Prostate gland (tissue), 2 donors: ENCODE measurements around the gene ITGB4. TPM values are rescaled to one million over a fixed set of nuclear protein-coding genes. Genes with fewer than 3 reads are reported as not detected.

Experiments used
- DNase-seq: peaks from one replicate; pipeline ENCODE4 v3.0.0-alpha.2; 2019; ENCODE audit warnings: low spot score
- H3K27ac ChIP-seq, 2 donors: fragments of 200-600 bp; sonication (generic); 2 replicates each; pipeline ENCODE4 v1.5.1; 2017 to 2019
- H3K27me3 ChIP-seq: fragments of 200-600 bp; sonication (generic); replicated peaks from 2 replicates; pipeline ENCODE4 v1.5.1; 2019; ENCODE audit not compliant: insufficient read depth
- H3K36me3 ChIP-seq, 2 donors: fragments of 200-600 bp; sonication (generic); 1 replicate in 1 of 2; 2 replicates in 1 of 2; pipeline versions ENCODE4 v1.5.1 to v1.8.1; 2017 to 2019
- H3K4me1 ChIP-seq: fragments of 200-600 bp; sonication (generic); replicated peaks from 2 replicates; pipeline ENCODE4 v1.5.1; 2019
- H3K4me3 ChIP-seq, 2 donors: fragments of 200-600 bp; sonication (generic); 2 replicates each; pipeline ENCODE4 v1.5.1; 2017 to 2019
- H3K9me3 ChIP-seq: fragments of 200-600 bp; sonication (generic); 2 replicates; pipeline ENCODE4 v1.5.1; 2017
- POLR2A ChIP-seq: fragments of 450-650 bp; IDR thresholded peaks from one replicate; pipeline ENCODE4 v1.6.1; 2016; ENCODE audit warnings: antibody characterized with exemption, mild to moderate bottlenecking
- POLR2AphosphoS5 ChIP-seq: sonication (generic); formaldehyde crosslinking; IDR thresholded peaks from one replicate; pipeline ENCODE4 v1.6.1; 2017; ENCODE audit warnings: antibody characterized with exemption
- WGBS: methylation state at CpG from one replicate; pipeline ENCODE4 v1.1.5; 2018; 5-methylcytosine and 5-hydroxymethylcytosine counted together
- intact Hi-C: fragments of 100-400 bp; cut with DNase I; formaldehyde crosslinking; loops from one replicate; pipeline ENCODE4 v1.14.2; 2022
- total RNA-seq, 2 donors: library from RNA; depleted of rRNA; stranded (reverse); fragments of >200 nt; gene quantifications; one replicate each; pipeline ENCODE4 v1.1.0, GENCODE V29; 2016
- TF ChIP-seq, protein P1 (sequence below), 4 experiments: fragments of 200-600 bp in 2 of 4; fragments of 450-650 bp in 2 of 4; sonication (generic) in 2 of 4; IDR thresholded peaks; 1 replicate in 3 of 4; 2 replicates in 1 of 4; pipeline ENCODE4 v1.5.1; 2016 to 2019; ENCODE audit warnings: antibody characterized with exemption in 4 of 4, mild to moderate bottlenecking in 2 of 4, moderate library complexity in 2 of 4

The ITGB4 gene
- total RNA-seq, 2 donors from 2014 or later: 81.0 to 105 TPM

- H3K36me3 ChIP-seq: no peaks in the 10 kb centered on the region
- no peaks in the 10 kb centered on the region for H3K9me3 ChIP-seq
- H3K27ac ChIP-seq: peak overlapping the region; percentile 65
- DNase-seq: peak; percentile 87
- intact Hi-C loops: no loop called here
- no peaks in the 10 kb centered on the region for H3K27me3 ChIP-seq
- TF ChIP-seq, protein P1, sequence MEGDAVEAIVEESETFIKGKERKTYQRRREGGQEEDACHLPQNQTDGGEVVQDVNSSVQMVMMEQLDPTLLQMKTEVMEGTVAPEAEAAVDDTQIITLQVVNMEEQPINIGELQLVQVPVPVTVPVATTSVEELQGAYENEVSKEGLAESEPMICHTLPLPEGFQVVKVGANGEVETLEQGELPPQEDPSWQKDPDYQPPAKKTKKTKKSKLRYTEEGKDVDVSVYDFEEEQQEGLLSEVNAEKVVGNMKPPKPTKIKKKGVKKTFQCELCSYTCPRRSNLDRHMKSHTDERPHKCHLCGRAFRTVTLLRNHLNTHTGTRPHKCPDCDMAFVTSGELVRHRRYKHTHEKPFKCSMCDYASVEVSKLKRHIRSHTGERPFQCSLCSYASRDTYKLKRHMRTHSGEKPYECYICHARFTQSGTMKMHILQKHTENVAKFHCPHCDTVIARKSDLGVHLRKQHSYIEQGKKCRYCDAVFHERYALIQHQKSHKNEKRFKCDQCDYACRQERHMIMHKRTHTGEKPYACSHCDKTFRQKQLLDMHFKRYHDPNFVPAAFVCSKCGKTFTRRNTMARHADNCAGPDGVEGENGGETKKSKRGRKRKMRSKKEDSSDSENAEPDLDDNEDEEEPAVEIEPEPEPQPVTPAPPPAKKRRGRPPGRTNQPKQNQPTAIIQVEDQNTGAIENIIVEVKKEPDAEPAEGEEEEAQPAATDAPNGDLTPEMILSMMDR (IDR thresholded peaks at IDR 0.05): no peak
- TF ChIP-seq POLR2AphosphoS5: peak; percentile 85
- no peak for TF ChIP-seq POLR2A
- no peak overlapping the region for H3K4me3 ChIP-seq
- WGBS: 51% methylated on average over 7 of the region's 7 CpGs
- peaks cover 14% of the 10 kb centered on the region for H3K4me1 ChIP-seq
Measured at GRCh38 chr17:75684924-75685323, 36.3 kb upstream of the ITGB4 start.

- Histone ChIP-seq H3K27me3 (no peaks in the 10 kb centered on the region), H3K4me1 (peaks cover 9% of the 10 kb centered on the region), H3K4me3 (no peak overlapping the region), H3K9me3 (no peaks in the 10 kb centered on the region), H3K27ac (peak overlapping the region; percentile 65), H3K36me3 (no peaks in the 10 kb centered on the region)
- DNase-seq: no peak
- intact Hi-C loops: no loop called here
- TF ChIP-seq POLR2A (no peak), POLR2AphosphoS5 (no peak)
- TF ChIP-seq, protein P1 (IDR thresholded peaks at IDR 0.05): no peak
- WGBS: 50% methylated on average over 3 of the region's 3 CpGs
Measured at GRCh38 chr17:75685499-75685898, 35.8 kb upstream of the ITGB4 start.

DNA sequence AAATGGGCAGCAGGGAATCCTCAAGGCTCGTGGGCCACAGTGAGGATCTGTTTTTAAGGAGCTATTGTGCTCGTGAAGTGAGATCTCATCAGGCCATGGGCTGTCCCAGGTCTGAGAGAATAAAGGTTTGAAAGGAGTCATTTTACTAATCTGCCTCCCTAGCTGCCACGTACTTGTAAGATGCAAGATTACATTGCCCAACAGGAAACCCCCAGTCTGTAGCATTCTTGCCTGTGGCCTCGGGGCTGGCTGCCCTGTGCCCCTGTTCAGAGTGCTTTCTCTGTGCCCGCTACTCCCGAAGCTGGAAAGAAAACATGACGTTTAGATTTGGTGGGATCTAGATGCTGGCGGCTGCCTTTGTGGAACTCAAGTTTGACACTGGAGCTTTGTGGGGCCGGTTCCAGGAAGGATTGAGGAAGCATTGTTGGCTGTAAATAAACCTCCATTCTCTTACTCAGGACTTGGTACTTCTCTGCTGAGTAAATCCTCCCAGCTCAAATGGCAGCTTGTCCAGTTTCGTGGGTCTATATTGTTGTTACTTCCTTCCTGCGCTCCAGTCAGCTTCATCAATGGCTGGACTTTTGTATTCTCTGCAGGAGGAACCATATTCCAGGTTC, 32.9 kb upstream of the ITGB4 start:
- Histone ChIP-seq H3K4me3 (no peak overlapping the region), H3K9me3 (no peaks in the 10 kb centered on the region), H3K36me3 (no peaks in the 10 kb centered on the region), H3K27me3 (no peaks in the 10 kb centered on the region), H3K27ac (peak overlapping the region; percentile 49 to 90), H3K4me1 (peaks cover 20% of the 10 kb centered on the region)
- intact Hi-C loops: no loop called here
- no peak for DNase-seq
- TF ChIP-seq POLR2AphosphoS5 (peak; percentile 21), POLR2A (no peak)
- TF ChIP-seq, protein P1 (IDR thresholded peaks at IDR 0.05): no peak
- WGBS: 48% methylated on average over 11 of the region's 11 CpGs

- Histone ChIP-seq H3K4me3 (no peak overlapping the region), H3K36me3 (no peaks in the 10 kb centered on the region), H3K4me1 (peaks cover 31% of the 10 kb centered on the region), H3K27me3 (no peaks in the 10 kb centered on the region), H3K9me3 (no peaks in the 10 kb centered on the region), H3K27ac (peak overlapping the region; percentile 54 to 90)
- 57% methylated on average over 6 of the region's 6 CpGs for WGBS
- intact Hi-C loops: no loop called here
- DNase-seq: no peak
- TF ChIP-seq, protein P1 (IDR thresholded peaks at IDR 0.05): no peak
- TF ChIP-seq POLR2A: peak; percentile 29
- TF ChIP-seq POLR2AphosphoS5: peak; percentile 21
Measured at GRCh38 chr17:75689441-75689873, 31.8 kb upstream of the ITGB4 start.

DNA sequence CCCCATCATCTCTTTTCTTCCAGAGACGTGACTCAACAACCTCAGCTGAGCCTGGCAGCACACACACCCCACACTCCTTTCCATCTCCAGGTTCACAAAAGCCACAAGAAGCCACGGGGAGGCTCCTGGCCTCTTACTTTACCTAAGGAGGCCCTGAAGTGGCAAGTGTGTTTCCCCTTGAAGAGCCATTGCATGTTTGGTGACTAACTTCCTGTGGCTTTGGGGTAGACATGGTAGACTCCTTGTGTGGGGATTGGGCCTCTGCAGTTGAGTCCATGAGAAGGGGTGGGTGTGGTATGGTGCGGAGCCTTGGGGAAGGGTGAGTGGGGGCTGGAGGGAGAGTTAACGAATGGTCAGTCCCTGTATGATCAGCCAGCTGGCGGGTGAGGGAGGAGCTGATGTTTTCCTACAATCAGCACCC, 29.9 kb upstream of the ITGB4 start:
- TF ChIP-seq, protein P1 (IDR thresholded peaks at IDR 0.05): no peak
- TF ChIP-seq POLR2AphosphoS5: no peak
- Histone ChIP-seq H3K9me3 (no peaks in the 10 kb centered on the region), H3K4me3 (no peak overlapping the region), H3K27ac (peak overlapping the region; percentile 35 to 90), H3K27me3 (no peaks in the 10 kb centered on the region), H3K36me3 (no peaks in the 10 kb centered on the region), H3K4me1 (peaks cover 46% of the 10 kb centered on the region)
- 70% methylated on average over 5 of the region's 5 CpGs for WGBS
- no peak for DNase-seq
- intact Hi-C loops: no loop called here
